DOHH2 (cell line): ENCODE results near the gene SGTA.

Experiments used
- H3F3A ChIP-seq: fragments of 200-600 bp; sonication (generic), shearing (Covaris generic); 2 replicates; pipeline ENCODE4 v1.6.0; 2016; ENCODE audit warnings: antibody characterized with exemption, mild to moderate bottlenecking; ENCODE audit not compliant: control insufficient read depth, insufficient read depth
- H3K27ac ChIP-seq: fragments of 200-600 bp; sonication (generic); 2 replicates; pipeline ENCODE4 v1.5.1; 2014; ENCODE audit warnings: low read depth, mild to moderate bottlenecking, low read length, moderate library complexity
- H3K27me3 ChIP-seq: fragments of 200-600 bp; sonication (generic); 2 replicates; pipeline ENCODE4 v1.6.1; 2014; ENCODE audit warnings: mild to moderate bottlenecking, low read length, mixed read lengths; ENCODE audit not compliant: control insufficient read depth
- H3K36me3 ChIP-seq: fragments of 200-600 bp; sonication (generic); 2 replicates; pipeline ENCODE4 v1.6.1; 2014; ENCODE audit warnings: mild to moderate bottlenecking, low read length, moderate library complexity, mixed read lengths; ENCODE audit not compliant: control insufficient read depth
- H3K4me1 ChIP-seq: fragments of 200-600 bp; sonication (generic); 2 replicates; pipeline ENCODE4 v1.6.1; 2014; ENCODE audit warnings: mild to moderate bottlenecking, low read length, mixed read lengths; ENCODE audit not compliant: control insufficient read depth
- H3K4me2 ChIP-seq: fragments of 200-600 bp; sonication (generic); 2 replicates; pipeline ENCODE4 v1.6.0; 2014; ENCODE audit warnings: mild to moderate bottlenecking, low read length, moderate library complexity
- H3K4me3 ChIP-seq: fragments of 200-600 bp; sonication (generic); 2 replicates; pipeline ENCODE4 v1.5.1; 2014; ENCODE audit warnings: mild to moderate bottlenecking, low read length, mixed read lengths
- H3K79me2 ChIP-seq: fragments of 200-600 bp; sonication (generic); 2 replicates; pipeline ENCODE4 v1.6.1; 2014; ENCODE audit warnings: mild to moderate bottlenecking, low read length, mixed read lengths; ENCODE audit not compliant: control insufficient read depth
- H3K9me2 ChIP-seq: fragments of 200-600 bp; sonication (generic); replicated peaks from 2 replicates; pipeline ENCODE4 v1.6.1; 2014; ENCODE audit warnings: mild to moderate bottlenecking, low read length, mixed read lengths; ENCODE audit not compliant: control insufficient read depth
- H3K9me3 ChIP-seq: fragments of 200-600 bp; sonication (generic); 2 replicates; pipeline ENCODE4 v1.6.1; 2014; ENCODE audit warnings: antibody characterized with exemption, low read length, mixed read lengths; ENCODE audit not compliant: control insufficient read depth, insufficient read depth
- H4K20me1 ChIP-seq: fragments of 200-600 bp; sonication (generic); 2 replicates; pipeline ENCODE4 v1.6.0; 2014; ENCODE audit warnings: low read depth, mild to moderate bottlenecking, antibody characterized with exemption, low read length, moderate library complexity; ENCODE audit not compliant: control insufficient read depth, insufficient read depth
- EZH2phosphoT487 ChIP-seq: fragments of 200-600 bp; sonication (generic); IDR thresholded peaks from 2 replicates; pipeline ENCODE4 v1.6.1; 2017; ENCODE audit warnings: borderline replicate concordance, mild to moderate bottlenecking, antibody characterized with exemption, low read length, moderate library complexity, mixed read lengths
- TF ChIP-seq, protein P1 (sequence below): fragments of 200-600 bp; sonication (generic); IDR thresholded peaks from one replicate; pipeline ENCODE4 v1.5.1; 2014; ENCODE audit warnings: antibody characterized with exemption, mild to moderate bottlenecking, low read depth, low read length; ENCODE audit not compliant: poor library complexity, severe bottlenecking

SGTA gene

DNA sequence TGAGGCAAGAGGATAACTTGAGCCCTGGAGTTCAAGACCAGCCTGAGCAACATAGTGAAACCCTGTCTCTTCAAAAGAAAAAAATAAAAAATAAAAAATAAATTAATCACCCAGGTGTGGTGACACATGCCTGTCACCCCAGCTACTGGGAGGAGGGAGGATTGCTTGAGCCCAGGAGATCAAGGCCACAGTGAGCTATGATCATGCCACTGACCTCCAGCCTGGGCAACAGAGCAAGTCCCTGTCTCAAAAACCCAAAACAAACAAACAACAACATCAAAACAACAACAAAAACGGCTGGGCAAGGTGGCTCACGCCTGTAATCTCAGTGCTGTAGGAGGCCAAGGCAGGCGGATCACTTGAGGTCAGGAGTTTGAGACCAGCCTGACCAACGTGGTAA, 39.0 kb downstream of the SGTA start:
- no peaks in the 10 kb centered on the region for H3K9me2 ChIP-seq
- H3K9me3 ChIP-seq: no peaks in the 10 kb centered on the region
- H3K27me3 ChIP-seq: peaks cover 7% of the 10 kb centered on the region
- H3K4me1 ChIP-seq: peaks cover 40% of the 10 kb centered on the region
- no peak overlapping the region for H3K4me2 ChIP-seq
- peaks cover 3% of the 10 kb centered on the region; the same call in 1 of the 2 replicates for H3K36me3 ChIP-seq
- TF ChIP-seq EZH2phosphoT487: no peak
- TF ChIP-seq, protein P1, sequence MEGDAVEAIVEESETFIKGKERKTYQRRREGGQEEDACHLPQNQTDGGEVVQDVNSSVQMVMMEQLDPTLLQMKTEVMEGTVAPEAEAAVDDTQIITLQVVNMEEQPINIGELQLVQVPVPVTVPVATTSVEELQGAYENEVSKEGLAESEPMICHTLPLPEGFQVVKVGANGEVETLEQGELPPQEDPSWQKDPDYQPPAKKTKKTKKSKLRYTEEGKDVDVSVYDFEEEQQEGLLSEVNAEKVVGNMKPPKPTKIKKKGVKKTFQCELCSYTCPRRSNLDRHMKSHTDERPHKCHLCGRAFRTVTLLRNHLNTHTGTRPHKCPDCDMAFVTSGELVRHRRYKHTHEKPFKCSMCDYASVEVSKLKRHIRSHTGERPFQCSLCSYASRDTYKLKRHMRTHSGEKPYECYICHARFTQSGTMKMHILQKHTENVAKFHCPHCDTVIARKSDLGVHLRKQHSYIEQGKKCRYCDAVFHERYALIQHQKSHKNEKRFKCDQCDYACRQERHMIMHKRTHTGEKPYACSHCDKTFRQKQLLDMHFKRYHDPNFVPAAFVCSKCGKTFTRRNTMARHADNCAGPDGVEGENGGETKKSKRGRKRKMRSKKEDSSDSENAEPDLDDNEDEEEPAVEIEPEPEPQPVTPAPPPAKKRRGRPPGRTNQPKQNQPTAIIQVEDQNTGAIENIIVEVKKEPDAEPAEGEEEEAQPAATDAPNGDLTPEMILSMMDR: no peak
- H3K4me3 ChIP-seq: no peak overlapping the region
- H3K27ac ChIP-seq: no peak overlapping the region
- H3F3A ChIP-seq: no peaks in the 10 kb centered on the region
- no peaks in the 10 kb centered on the region for H4K20me1 ChIP-seq
- peaks cover 7% of the 10 kb centered on the region for H3K79me2 ChIP-seq

DNA sequence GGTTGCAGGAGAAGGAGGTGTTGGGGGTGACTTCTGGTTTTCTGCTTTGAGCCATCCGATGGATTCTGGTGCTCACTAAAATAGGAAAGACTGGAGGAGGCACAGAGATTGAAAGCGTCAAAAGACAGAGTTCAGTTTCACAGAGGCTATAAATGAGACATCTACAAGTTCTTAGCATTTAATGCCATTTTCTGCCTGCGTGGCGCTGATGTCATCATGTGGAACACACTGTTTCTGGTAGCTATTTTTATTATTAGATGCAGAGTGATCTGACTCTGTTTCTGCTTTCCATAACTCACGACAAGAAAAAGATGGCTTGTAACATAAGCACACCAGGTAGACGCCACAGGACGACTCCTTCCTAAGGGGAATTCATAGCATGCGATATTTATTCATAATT, 40.0 kb downstream of the SGTA start:
- Histone ChIP-seq H3K36me3 (peaks cover 7% of the 10 kb centered on the region), H3K79me2 (peaks cover 15% of the 10 kb centered on the region), H3K9me2 (no peaks in the 10 kb centered on the region), H3K9me3 (no peaks in the 10 kb centered on the region), H3K4me3 (no peak overlapping the region), H3K27ac (no peak overlapping the region), H3F3A (no peaks in the 10 kb centered on the region), H3K4me1 (peaks cover 37% of the 10 kb centered on the region), H4K20me1 (no peaks in the 10 kb centered on the region), H3K4me2 (no peak overlapping the region), H3K27me3 (peaks cover 7% of the 10 kb centered on the region)
- no peak for TF ChIP-seq EZH2phosphoT487
- TF ChIP-seq, protein P1: no peak

DNA sequence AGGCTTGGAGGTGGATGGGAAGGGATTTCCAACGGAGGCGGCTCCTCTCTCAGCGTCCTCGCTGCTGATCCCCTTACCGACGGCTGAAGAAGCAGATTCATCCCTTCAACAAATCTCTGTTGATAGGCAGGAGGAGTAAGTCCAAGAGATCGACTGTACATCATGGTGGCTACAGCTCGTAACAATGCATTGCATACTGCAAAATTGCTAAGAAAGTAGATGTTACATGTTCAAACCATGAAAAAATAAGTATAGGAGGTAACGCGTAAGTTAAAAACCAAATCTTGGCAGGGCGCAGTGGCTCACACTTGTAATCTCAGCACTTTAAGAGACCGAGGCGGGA, 42.8 kb downstream of the SGTA start:
- Histone ChIP-seq H3K27ac (no peak overlapping the region), H3K36me3 (peaks cover 26% of the 10 kb centered on the region), H3K4me3 (peak overlapping the region; percentile 99), H3K79me2 (peaks cover 38% of the 10 kb centered on the region), H4K20me1 (no peaks in the 10 kb centered on the region), H3F3A (no peaks in the 10 kb centered on the region), H3K4me2 (peak overlapping the region; percentile 54), H3K4me1 (peaks cover 18% of the 10 kb centered on the region), H3K9me2 (no peaks in the 10 kb centered on the region), H3K9me3 (no peaks in the 10 kb centered on the region), H3K27me3 (peaks cover 7% of the 10 kb centered on the region)
- no peak for TF ChIP-seq EZH2phosphoT487

DNA sequence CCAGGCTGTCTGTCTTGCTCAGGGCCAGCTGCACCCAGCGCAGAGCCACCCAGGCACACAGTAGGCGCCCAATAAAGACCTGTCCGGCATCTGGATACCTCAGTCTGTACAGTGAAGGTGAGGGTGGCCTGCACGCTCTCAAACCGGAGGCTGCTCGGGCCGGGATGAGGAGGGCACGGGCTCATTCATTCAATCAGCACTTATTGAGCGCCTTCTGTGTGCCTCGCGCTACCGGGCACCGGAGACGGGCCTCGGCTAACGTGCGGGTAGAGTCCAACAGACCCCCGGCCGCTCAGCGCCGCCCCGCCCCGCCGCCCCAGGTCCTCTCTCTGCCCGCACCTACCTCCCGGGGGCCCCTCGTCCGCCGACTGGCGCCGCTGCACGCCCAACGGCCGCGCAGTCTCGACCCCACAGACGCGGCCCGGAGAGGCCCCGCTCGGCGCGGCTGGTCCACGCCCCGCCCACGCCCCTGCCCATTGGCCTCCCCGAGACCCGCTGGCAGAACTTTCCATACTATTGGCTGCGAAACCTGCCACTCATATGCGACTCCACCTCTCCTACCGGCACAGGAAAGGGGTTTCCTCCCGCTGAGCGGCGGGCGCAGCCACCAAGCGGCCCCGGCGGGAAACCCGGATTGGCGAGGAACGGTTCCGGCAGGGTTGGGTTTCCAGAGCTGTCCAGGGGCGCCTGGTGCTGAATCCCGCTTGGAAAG, 43.3 kb downstream of the SGTA start, which contains the start of gene SLC39A3:
TSS of gene SLC39A3 (minus strand) at position 416 of the 712 bp plus-strand sequence. CDS start 2,760 bp downstream, outside the sequence.
- H4K20me1 ChIP-seq: no peaks in the 10 kb centered on the region
- H3K79me2 ChIP-seq: peaks cover 42% of the 10 kb centered on the region
- peak within 1 kb of the TSS; percentile 99 for H3K4me3 ChIP-seq
- H3K27ac ChIP-seq: peak within 1 kb of the TSS; percentile 51
- H3K4me1 ChIP-seq: peaks cover 17% of the 10 kb centered on the region
- no peaks in the 10 kb centered on the region for H3F3A ChIP-seq
- H3K9me3 ChIP-seq: no peaks in the 10 kb centered on the region
- H3K27me3 ChIP-seq: peaks cover 7% of the 10 kb centered on the region
- peak within 1 kb of the TSS; percentile 97 for H3K4me2 ChIP-seq
- no peak for TF ChIP-seq EZH2phosphoT487
- TF ChIP-seq, protein P1: no peak
- H3K36me3 ChIP-seq: peaks cover 31% of the 10 kb centered on the region
- no peaks in the 10 kb centered on the region for H3K9me2 ChIP-seq
